Lung (tissue), 12 donors: ENCODE results near the gene NUBPL. TPM values are rescaled to one million over a fixed set of nuclear protein-coding genes. Genes with fewer than 3 reads are reported as not detected.
"Not testable (repeated sequence)": the region's sequence is repeated elsewhere in the genome, so short reads cannot be mapped to it uniquely, and the experiment has no call there.

ENCODE experiments used
- ATAC-seq: fragments of 200-7000 bp; cut with Tn5 transposase; one replicate; pipeline ENCODE4 v1.9.1; 2020; ENCODE audit warnings: moderate number of reproducible peaks; ENCODE audit not compliant: insufficient read depth, low FRiP score
- DNase-seq, 3 donors: peaks; one replicate each; pipeline ENCODE4 v3.0.0-alpha.2; 2013 to 2017
- H3K27ac ChIP-seq, 2 donors: one replicate each; pipeline ENCODE4 v1.5.1; 2013; ENCODE audit warnings: mild to moderate bottlenecking in 2 of 2, moderate library complexity in 2 of 2, control low read depth in 1 of 2, inconsistent platforms in 1 of 2, low read depth in 1 of 2, low read length in 1 of 2
- H3K27me3 ChIP-seq, 3 donors: one replicate each; pipeline ENCODE4 v1.5.1; 2013; ENCODE audit warnings: low read length in 2 of 3; ENCODE audit not compliant: control insufficient read depth in 3 of 3, insufficient read depth in 3 of 3
- H3K36me3 ChIP-seq, 4 donors: one replicate each; pipeline ENCODE4 v1.5.1; 2013; ENCODE audit warnings: low read length in 4 of 4, mild to moderate bottlenecking in 1 of 4, moderate library complexity in 1 of 4; ENCODE audit not compliant: control insufficient read depth in 4 of 4, insufficient read depth in 4 of 4
- H3K4me1 ChIP-seq, 5 donors: one replicate each; pipeline ENCODE4 v1.5.1; 2013; ENCODE audit warnings: low read length in 5 of 5, mild to moderate bottlenecking in 2 of 5, moderate library complexity in 1 of 5; ENCODE audit not compliant: control insufficient read depth in 5 of 5, insufficient read depth in 5 of 5
- H3K4me3 ChIP-seq: one replicate; pipeline ENCODE4 v1.5.1; 2013; ENCODE audit warnings: mild to moderate bottlenecking, control low read depth, moderate library complexity
- H3K9ac ChIP-seq, 2 donors: one replicate each; pipeline ENCODE4 v1.5.1; 2013; ENCODE audit warnings: low read length in 2 of 2, control low read depth in 1 of 2; ENCODE audit not compliant: insufficient read depth in 1 of 2
- H3K9me3 ChIP-seq, 4 donors: one replicate each; pipeline ENCODE4 v1.5.1; 2013; ENCODE audit warnings: low read length in 3 of 4, mild to moderate bottlenecking in 1 of 4, moderate library complexity in 1 of 4; ENCODE audit not compliant: control insufficient read depth in 4 of 4, insufficient read depth in 3 of 4
- WGBS, 2 donors: extraction: QIAGEN DNeasy Blood & Tissue Kit; methylation state at CpG; one replicate each; pipeline ENCODE4 v1.1.7; 2013; 5-methylcytosine and 5-hydroxymethylcytosine counted together
- polyA plus RNA-seq, 2 donors: library from polyadenylated mRNA; stranded (reverse); fragments of 200-250 nt; gene quantifications; one replicate each; pipeline ENCODE4 v1.2.1, GENCODE V29; 2013
- total RNA-seq, 2 donors: library from RNA; depleted of rRNA in 1 of 2; stranded (reverse); fragments of >200 nt in 1 of 2; gene quantifications; one replicate each; pipeline ENCODE4 v1.2.1, GENCODE V29; 2014 to 2021
- TF ChIP-seq, protein P1 (sequence below): IDR thresholded peaks from 2 replicates; pipeline ENCODE4 v1.5.1; 2012; ENCODE audit warnings: mild to moderate bottlenecking; ENCODE audit errors: control extremely low read depth, extremely low read depth
- donor health status: control.
- donor health status: control.
- donor health status: Bipolar disorder and iron deficiency.
- donor health status: healthy.
- donor health status: DM: yes; HTN: yes; CAD: no.

Gene NUBPL
- total and polyA plus RNA-seq, 4 donors = 3.0 to 20.9 (median 9.5) TPM

DNA sequence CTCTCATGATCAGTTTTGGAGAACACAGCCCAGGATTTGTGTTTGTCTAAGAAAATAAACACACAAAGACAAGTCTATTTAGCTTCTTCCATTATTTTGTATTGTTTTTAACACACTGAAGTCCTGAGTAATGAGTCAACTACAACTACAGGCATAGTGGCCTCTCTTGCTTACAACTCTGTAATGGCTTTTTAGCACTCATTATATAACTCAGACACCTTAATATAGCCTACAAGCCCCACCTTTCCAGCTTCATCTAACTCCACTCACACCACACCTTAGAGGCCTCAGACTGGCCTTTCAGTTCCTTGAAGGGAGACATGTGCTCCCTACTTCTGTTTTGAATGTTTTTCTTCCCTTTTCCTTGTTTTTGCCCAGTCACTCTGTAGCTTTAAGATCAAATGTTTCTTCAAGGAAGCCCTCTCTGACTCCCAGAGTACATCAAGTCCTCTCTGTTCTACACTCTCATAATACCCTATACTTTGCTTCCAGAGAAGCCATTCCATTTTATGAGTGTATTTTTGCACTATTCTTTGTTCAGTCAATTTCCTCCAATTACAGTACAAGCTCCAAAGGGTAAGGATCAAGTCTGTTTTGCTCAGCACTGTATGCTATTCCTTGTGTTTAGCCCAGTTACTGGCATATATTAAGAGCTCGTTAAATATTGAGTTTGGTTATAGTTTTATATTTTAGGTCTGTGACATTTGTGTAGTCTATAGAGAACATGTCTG is 282.3 kb downstream of the NUBPL start:
- WGBS, 2 donors = 96 to 97% methylated on average over 1 of the region's 1 CpG
- no peaks in the 10 kb centered on the region for H3K9me3 ChIP-seq
- H3K36me3 ChIP-seq = peaks cover 0 to 2% (median 0%) of the 10 kb centered on the region in 4 donors
- no peak for DNase-seq
- TF ChIP-seq, protein P1, sequence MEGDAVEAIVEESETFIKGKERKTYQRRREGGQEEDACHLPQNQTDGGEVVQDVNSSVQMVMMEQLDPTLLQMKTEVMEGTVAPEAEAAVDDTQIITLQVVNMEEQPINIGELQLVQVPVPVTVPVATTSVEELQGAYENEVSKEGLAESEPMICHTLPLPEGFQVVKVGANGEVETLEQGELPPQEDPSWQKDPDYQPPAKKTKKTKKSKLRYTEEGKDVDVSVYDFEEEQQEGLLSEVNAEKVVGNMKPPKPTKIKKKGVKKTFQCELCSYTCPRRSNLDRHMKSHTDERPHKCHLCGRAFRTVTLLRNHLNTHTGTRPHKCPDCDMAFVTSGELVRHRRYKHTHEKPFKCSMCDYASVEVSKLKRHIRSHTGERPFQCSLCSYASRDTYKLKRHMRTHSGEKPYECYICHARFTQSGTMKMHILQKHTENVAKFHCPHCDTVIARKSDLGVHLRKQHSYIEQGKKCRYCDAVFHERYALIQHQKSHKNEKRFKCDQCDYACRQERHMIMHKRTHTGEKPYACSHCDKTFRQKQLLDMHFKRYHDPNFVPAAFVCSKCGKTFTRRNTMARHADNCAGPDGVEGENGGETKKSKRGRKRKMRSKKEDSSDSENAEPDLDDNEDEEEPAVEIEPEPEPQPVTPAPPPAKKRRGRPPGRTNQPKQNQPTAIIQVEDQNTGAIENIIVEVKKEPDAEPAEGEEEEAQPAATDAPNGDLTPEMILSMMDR = no peak
- no peak overlapping the region for H3K4me3 ChIP-seq
- H3K4me1 ChIP-seq = peaks cover 0 to 3% (median 0%) of the 10 kb centered on the region in 5 donors
- H3K27ac ChIP-seq = no peak overlapping the region
- no peak for ATAC-seq
- H3K27me3 ChIP-seq = no peaks in the 10 kb centered on the region
- no peak overlapping the region for H3K9ac ChIP-seq

DNA sequence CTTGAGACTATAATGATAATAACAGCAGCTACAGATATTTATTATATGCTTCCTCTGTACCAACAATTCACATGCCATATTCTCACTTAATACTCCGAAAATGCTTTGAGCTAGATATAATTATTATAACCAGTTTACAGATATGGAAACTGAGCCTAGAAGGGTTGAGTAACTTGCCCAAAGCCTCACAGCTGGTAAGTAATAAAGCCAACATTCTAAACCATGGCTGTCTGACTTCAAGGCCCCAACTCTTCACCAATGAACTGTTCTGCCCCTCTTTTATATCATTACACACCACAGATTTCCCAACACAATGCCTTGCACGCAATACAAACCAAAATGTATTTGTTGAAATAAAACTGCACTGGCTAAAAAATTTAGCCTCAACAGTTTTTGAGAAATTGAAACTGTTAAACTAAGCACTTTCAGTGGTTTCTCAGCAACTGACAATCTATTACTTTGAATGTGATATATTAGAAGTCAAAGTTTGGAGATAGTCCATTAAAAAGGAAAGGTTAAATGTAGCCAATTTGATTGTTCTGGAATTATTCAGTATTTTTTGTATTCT is 293.4 kb downstream of the NUBPL start:
- no peak overlapping the region for H3K4me3 ChIP-seq
- no peaks in the 10 kb centered on the region for H3K4me1 ChIP-seq
- no peaks in the 10 kb centered on the region for H3K27me3 ChIP-seq
- no peak for ATAC-seq
- DNase-seq = no peak
- H3K27ac ChIP-seq = no peak overlapping the region
- H3K9ac ChIP-seq = no peak overlapping the region
- TF ChIP-seq, protein P1 = no peak
- WGBS, 2 donors = 66 to 69% methylated on average over 2 of the region's 2 CpGs
- H3K9me3 ChIP-seq = no peaks in the 10 kb centered on the region
- no peaks in the 10 kb centered on the region for H3K36me3 ChIP-seq

DNA sequence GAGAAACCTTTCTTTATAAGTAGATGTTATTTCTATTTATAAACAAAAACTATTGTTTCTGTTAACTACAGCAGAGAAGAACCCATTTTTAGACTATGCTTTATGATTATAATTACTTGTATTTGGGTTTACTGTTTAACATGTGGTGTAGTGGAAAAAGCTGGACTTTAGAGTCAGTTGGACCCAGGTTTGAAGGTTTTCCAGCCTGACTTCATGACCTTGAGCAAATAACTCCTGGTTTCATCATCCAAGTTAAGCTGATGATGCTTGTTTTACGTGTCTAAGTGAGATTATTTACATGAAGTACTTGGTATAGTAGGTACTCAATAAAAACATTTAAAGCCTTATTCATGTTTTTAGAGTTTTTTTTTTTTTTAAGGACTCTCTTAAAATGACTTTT is 294.1 kb downstream of the NUBPL start:
- Histone ChIP-seq H3K27me3 (no peaks in the 10 kb centered on the region), H3K27ac (no peak overlapping the region), H3K36me3 (no peaks in the 10 kb centered on the region), H3K4me3 (no peak overlapping the region), H3K4me1 (no peaks in the 10 kb centered on the region), H3K9ac (no peak overlapping the region), H3K9me3 (no peaks in the 10 kb centered on the region)
- TF ChIP-seq, protein P1 = no peak
- DNase-seq (no peak), ATAC-seq (no peak)
- whole genome bisulfite sequencing, 2 donors = 84 to 91% methylated on average over 1 of the region's 1 CpG

DNA sequence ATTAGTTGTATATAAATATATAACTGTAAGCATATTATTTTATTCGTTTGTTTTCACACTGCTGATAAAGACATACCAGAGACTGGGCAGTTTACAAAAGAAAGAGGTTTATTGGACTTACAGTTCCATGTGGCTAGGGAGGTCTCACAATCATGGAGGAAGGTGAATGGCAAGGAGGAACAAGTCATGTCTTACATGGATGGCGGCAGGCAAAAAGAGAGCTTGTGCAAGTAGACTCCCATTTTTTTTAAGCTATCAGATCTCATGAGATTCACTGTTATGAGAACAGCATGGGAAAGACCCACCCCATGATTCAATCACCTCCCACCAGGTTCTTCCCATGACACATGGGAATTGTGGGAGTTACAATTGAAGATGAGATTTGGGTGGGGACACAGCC is 294.8 kb downstream of the NUBPL start:
- not testable (repeated sequence) for DNase-seq, H3K27me3 ChIP-seq, H3K36me3 ChIP-seq, H3K4me1 ChIP-seq, H3K27ac ChIP-seq, H3K9me3 ChIP-seq, H3K9ac ChIP-seq, H3K4me3 ChIP-seq, ATAC-seq
- WGBS, 2 donors = 91 to 93% methylated on average over 2 of the region's 2 CpGs
